ENCODE data around the gene VCAN.

The VCAN gene

GRCh38 chr5:83556190-83556589 is 84.6 kb downstream of the VCAN start (continued):
- TF ChIP-seq, protein P1, sequence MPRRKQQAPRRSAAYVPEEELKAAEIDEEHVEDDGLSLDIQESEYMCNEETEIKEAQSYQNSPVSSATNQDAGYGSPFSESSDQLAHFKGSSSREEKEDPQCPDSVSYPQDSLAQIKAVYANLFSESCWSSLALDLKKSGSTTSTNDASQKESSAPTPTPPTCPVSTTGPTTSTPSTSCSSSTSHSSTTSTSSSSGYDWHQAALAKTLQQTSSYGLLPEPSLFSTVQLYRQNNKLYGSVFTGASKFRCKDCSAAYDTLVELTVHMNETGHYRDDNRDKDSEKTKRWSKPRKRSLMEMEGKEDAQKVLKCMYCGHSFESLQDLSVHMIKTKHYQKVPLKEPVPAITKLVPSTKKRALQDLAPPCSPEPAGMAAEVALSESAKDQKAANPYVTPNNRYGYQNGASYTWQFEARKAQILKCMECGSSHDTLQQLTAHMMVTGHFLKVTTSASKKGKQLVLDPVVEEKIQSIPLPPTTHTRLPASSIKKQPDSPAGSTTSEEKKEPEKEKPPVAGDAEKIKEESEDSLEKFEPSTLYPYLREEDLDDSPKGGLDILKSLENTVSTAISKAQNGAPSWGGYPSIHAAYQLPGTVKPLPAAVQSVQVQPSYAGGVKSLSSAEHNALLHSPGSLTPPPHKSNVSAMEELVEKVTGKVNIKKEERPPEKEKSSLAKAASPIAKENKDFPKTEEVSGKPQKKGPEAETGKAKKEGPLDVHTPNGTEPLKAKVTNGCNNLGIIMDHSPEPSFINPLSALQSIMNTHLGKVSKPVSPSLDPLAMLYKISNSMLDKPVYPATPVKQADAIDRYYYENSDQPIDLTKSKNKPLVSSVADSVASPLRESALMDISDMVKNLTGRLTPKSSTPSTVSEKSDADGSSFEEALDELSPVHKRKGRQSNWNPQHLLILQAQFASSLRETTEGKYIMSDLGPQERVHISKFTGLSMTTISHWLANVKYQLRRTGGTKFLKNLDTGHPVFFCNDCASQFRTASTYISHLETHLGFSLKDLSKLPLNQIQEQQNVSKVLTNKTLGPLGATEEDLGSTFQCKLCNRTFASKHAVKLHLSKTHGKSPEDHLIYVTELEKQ (tag by site-specific recombination; IDR thresholded peaks at IDR 0.05; ENCODE audit: borderline replicate concordance), result no peak
- TF ChIP-seq ZNF530 (tag by site-specific recombination; IDR thresholded peaks at IDR 0.05; ENCODE audit: low read depth) (no peak), SP7 (tag by site-specific recombination; IDR thresholded peaks at IDR 0.05) (no peak), ZNF548 (tag by site-specific recombination; IDR thresholded peaks at IDR 0.05) (no peak), ZNF26 (tag by site-specific recombination; IDR thresholded peaks at IDR 0.05) (no peak), ZNF626 (tag by site-specific recombination; IDR thresholded peaks at IDR 0.05) (no peak), GLIS1 (tag by site-specific recombination; IDR thresholded peaks at IDR 0.05) (no peak), ZBTB49 (tag by site-specific recombination; IDR thresholded peaks at IDR 0.05; ENCODE audit: low read depth) (no peak), ZNF501 (tag by site-specific recombination; IDR thresholded peaks at IDR 0.05) (no peak), SP3 (tag by site-specific recombination; IDR thresholded peaks at IDR 0.05) (no peak)
- TF ChIP-seq, protein P2, sequence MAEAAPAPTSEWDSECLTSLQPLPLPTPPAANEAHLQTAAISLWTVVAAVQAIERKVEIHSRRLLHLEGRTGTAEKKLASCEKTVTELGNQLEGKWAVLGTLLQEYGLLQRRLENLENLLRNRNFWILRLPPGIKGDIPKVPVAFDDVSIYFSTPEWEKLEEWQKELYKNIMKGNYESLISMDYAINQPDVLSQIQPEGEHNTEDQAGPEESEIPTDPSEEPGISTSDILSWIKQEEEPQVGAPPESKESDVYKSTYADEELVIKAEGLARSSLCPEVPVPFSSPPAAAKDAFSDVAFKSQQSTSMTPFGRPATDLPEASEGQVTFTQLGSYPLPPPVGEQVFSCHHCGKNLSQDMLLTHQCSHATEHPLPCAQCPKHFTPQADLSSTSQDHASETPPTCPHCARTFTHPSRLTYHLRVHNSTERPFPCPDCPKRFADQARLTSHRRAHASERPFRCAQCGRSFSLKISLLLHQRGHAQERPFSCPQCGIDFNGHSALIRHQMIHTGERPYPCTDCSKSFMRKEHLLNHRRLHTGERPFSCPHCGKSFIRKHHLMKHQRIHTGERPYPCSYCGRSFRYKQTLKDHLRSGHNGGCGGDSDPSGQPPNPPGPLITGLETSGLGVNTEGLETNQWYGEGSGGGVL (tag by site-specific recombination; IDR thresholded peaks at IDR 0.05), result no peak
- TF ChIP-seq, protein P3, sequence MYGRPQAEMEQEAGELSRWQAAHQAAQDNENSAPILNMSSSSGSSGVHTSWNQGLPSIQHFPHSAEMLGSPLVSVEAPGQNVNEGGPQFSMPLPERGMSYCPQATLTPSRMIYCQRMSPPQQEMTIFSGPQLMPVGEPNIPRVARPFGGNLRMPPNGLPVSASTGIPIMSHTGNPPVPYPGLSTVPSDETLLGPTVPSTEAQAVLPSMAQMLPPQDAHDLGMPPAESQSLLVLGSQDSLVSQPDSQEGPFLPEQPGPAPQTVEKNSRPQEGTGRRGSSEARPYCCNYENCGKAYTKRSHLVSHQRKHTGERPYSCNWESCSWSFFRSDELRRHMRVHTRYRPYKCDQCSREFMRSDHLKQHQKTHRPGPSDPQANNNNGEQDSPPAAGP (tag by site-specific recombination; IDR thresholded peaks at IDR 0.05), result no peak
- TF ChIP-seq, protein P4, sequence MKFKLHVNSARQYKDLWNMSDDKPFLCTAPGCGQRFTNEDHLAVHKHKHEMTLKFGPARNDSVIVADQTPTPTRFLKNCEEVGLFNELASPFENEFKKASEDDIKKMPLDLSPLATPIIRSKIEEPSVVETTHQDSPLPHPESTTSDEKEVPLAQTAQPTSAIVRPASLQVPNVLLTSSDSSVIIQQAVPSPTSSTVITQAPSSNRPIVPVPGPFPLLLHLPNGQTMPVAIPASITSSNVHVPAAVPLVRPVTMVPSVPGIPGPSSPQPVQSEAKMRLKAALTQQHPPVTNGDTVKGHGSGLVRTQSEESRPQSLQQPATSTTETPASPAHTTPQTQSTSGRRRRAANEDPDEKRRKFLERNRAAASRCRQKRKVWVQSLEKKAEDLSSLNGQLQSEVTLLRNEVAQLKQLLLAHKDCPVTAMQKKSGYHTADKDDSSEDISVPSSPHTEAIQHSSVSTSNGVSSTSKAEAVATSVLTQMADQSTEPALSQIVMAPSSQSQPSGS (tag by site-specific recombination; IDR thresholded peaks at IDR 0.05; ENCODE audit: low read depth), result no peak

GRCh38 chr5:83559118-83559785 is 87.7 kb downstream of the VCAN start:
- Histone ChIP-seq H3K4me3 (ENCODE audit: low read depth, low read length) (no peak overlapping the region), H3K27ac (ENCODE audit: extremely low read depth, low read depth, low read length) (no peak overlapping the region), H3K4me1 (ENCODE audit: control insufficient read depth, insufficient read depth, low read length) (peaks cover 11% of the 10 kb centered on the region), H3K9me3 (ENCODE audit: control insufficient read depth, insufficient read depth, low read depth, low read length) (no peaks in the 10 kb centered on the region), H3K36me3 (ENCODE audit: control insufficient read depth in 2 of 2, insufficient read depth in 1 of 2, low read length in 2 of 2) (peaks cover 9 to 27% of the 10 kb centered on the region in 2 experiments; a peak in 2 of 3 replicates)
- ChIA-PET POLR2A (no interaction called here), CTCF (no interaction called here)
- TF ChIP-seq HOXD13 (CRISPR knock-in tag; IDR thresholded peaks at IDR 0.05; ENCODE audit: borderline replicate concordance) (no peak), YY2 (tag by site-specific recombination; IDR thresholded peaks at IDR 0.05) (no peak), ZNF24 (tag by site-specific recombination; IDR thresholded peaks at IDR 0.05) (no peak), PRDM6 (tag by site-specific recombination; IDR thresholded peaks at IDR 0.05) (no peak), ZNF132 (tag by site-specific recombination; IDR thresholded peaks at IDR 0.05; ENCODE audit: borderline replicate concordance) (no peak), ZNF473 (tag by site-specific recombination; IDR thresholded peaks at IDR 0.05) (no peak)
- TF ChIP-seq, protein P5, sequence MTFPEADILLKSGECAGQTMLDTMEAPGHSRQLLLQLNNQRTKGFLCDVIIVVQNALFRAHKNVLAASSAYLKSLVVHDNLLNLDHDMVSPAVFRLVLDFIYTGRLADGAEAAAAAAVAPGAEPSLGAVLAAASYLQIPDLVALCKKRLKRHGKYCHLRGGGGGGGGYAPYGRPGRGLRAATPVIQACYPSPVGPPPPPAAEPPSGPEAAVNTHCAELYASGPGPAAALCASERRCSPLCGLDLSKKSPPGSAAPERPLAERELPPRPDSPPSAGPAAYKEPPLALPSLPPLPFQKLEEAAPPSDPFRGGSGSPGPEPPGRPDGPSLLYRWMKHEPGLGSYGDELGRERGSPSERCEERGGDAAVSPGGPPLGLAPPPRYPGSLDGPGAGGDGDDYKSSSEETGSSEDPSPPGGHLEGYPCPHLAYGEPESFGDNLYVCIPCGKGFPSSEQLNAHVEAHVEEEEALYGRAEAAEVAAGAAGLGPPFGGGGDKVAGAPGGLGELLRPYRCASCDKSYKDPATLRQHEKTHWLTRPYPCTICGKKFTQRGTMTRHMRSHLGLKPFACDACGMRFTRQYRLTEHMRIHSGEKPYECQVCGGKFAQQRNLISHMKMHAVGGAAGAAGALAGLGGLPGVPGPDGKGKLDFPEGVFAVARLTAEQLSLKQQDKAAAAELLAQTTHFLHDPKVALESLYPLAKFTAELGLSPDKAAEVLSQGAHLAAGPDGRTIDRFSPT (tag by site-specific recombination; IDR thresholded peaks at IDR 0.05), result no peak

Data from HEK293 (cell line).